ENCODE measurements around the gene FKBP4. TPM values are rescaled to one million over a fixed set of nuclear protein-coding genes. Genes with fewer than 3 reads are reported as not detected.

FKBP4 gene
- total RNA-seq, 4 donors from 2014 or later: 27.7 to 42.4 (median 33.7) TPM

DNA sequence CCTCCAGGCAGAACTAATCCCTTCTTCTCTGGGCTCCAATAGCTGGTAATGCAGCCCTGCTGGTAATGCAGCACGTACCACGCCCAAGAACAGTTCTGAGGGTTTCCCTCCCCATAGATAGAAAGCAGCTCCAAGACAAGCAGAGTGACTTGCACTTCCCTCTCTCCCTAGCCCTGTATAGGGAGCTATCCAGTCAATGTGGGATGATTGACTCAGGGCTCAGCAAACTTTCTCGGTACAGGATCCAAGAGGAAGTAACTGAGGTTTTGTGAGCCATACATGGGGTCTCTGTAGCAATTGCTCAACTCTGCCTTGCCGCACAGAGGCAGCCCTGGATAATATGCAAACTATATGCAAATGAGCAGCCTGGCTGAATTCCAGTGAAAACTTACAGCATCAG is 15.5 kb upstream of the FKBP4 start:
- H3K36me3 ChIP-seq: no peaks in the 10 kb centered on the region
- H3K27ac ChIP-seq: no peak overlapping the region
- no peak for TF ChIP-seq POLR2A (IDR thresholded peaks at IDR 0.05)
- TF ChIP-seq, protein P1, sequence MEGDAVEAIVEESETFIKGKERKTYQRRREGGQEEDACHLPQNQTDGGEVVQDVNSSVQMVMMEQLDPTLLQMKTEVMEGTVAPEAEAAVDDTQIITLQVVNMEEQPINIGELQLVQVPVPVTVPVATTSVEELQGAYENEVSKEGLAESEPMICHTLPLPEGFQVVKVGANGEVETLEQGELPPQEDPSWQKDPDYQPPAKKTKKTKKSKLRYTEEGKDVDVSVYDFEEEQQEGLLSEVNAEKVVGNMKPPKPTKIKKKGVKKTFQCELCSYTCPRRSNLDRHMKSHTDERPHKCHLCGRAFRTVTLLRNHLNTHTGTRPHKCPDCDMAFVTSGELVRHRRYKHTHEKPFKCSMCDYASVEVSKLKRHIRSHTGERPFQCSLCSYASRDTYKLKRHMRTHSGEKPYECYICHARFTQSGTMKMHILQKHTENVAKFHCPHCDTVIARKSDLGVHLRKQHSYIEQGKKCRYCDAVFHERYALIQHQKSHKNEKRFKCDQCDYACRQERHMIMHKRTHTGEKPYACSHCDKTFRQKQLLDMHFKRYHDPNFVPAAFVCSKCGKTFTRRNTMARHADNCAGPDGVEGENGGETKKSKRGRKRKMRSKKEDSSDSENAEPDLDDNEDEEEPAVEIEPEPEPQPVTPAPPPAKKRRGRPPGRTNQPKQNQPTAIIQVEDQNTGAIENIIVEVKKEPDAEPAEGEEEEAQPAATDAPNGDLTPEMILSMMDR (IDR thresholded peaks at IDR 0.05): no peak
- DNase-seq: no peak
- H3K27me3 ChIP-seq: no peaks in the 10 kb centered on the region
- peaks cover 0 to 7% (median 0%) of the 10 kb centered on the region in 4 donors for H3K4me1 ChIP-seq
- no peak overlapping the region for H3K4me3 ChIP-seq
- no peaks in the 10 kb centered on the region for H3K9me3 ChIP-seq

DNA sequence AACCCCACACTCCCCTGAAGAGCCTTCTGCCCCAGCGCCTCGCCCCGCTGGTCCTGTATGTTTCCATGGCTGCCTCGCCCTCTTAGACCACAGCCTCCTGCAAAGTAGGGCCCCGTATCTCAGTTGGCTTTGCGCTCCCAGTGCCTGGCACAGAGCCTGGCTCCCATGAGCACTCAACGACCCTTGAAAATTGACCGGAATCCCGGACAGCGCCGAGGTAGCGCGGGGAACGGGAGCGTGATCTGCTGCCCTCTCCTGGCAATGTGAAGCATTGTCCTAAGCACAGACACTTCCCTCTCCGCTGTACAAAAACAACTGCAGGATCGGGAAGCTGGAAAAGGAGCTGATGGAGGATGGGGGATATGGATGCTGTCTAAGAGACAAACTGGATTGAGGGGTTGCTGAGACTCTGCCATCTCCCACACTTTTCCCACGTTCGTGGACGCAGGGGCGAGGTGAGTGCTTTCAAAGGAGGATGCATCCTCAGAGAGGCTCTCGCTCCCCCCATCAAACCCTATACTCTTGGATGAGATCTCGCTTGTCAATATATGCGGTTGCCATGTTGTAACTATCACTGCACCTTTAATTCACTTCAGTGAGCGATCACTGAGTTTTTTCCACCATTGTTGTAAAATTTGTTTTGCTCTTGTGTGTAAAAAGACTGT is 10.7 kb upstream of the FKBP4 start:
- no peak overlapping the region for H3K27ac ChIP-seq
- H3K4me3 ChIP-seq: peak overlapping the region in 2 of 4 donors; percentile 20 to 30
- no peak for TF ChIP-seq POLR2A (IDR thresholded peaks at IDR 0.05)
- TF ChIP-seq, protein P1 (IDR thresholded peaks at IDR 0.05): peak; percentile 29 to 92 (median 80)

DNA sequence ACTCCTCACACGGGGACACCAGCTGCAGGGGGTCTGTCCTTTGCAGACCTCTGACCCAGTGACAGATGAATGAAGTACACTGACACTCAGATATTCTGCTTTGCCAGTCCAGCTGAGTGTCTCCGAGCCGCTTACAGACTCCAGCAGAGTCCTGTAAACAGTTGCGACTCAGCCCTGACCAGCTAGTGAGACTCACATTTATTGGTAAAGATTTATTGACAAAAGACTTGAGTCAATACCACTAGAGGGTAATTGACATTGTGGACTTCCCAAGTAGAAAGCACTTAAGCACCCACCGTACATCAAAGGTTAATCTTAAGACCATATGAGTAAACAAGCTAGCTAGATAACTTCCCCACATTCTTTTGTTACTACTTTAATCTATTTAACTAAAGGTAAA is 9.8 kb upstream of the FKBP4 start:
- no peaks in the 10 kb centered on the region for H3K9me3 ChIP-seq
- DNase-seq: no peak
- no peaks in the 10 kb centered on the region for H3K36me3 ChIP-seq
- peaks cover 0 to 8% (median 0%) of the 10 kb centered on the region in 4 donors for H3K4me1 ChIP-seq
- no peak overlapping the region for H3K4me3 ChIP-seq
- TF ChIP-seq, protein P1 (IDR thresholded peaks at IDR 0.05): no peak
- no peak for TF ChIP-seq POLR2A (IDR thresholded peaks at IDR 0.05)
- no peaks in the 10 kb centered on the region for H3K27me3 ChIP-seq
- H3K27ac ChIP-seq: no peak overlapping the region

More for the DNA sequence above, 10.7 kb upstream of the FKBP4 start:
- H3K4me1 ChIP-seq: peaks cover 0 to 8% (median 0%) of the 10 kb centered on the region in 4 donors
- H3K36me3 ChIP-seq: no peaks in the 10 kb centered on the region
- H3K9me3 ChIP-seq: no peaks in the 10 kb centered on the region
- DNase-seq: peak in 2 of 3 donors; percentile 67 to 75
- H3K27me3 ChIP-seq: no peaks in the 10 kb centered on the region

DNA sequence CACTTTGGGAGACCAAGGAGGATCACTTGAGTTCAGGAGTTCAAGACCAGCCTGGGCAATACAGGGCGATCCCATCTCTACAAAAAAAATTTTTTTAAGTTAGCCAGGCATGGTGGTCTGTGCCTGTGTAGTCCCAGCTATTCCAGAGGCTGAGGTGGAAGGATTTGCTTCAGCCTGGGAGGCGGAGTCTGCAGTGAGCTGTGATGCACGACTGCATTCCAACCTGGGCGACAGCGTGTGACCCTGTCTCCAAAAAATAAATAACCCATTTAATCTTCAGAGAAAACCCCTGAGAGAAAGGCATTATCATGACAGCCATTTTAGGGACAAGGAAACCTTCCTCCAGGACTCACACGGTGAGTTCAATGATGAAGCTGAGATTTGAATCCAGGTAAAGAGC is 3.7 kb upstream of the FKBP4 start:
- no peak for DNase-seq
- no peak for TF ChIP-seq POLR2A (IDR thresholded peaks at IDR 0.05)
- TF ChIP-seq, protein P1 (IDR thresholded peaks at IDR 0.05): no peak
- H3K9me3 ChIP-seq: no peaks in the 10 kb centered on the region
- no peak overlapping the region for H3K27ac ChIP-seq
- no peaks in the 10 kb centered on the region for H3K36me3 ChIP-seq
- H3K4me3 ChIP-seq: no peak overlapping the region
- peaks cover 0 to 5% (median 2%) of the 10 kb centered on the region in 4 donors for H3K4me1 ChIP-seq
- H3K27me3 ChIP-seq: no peaks in the 10 kb centered on the region

DNA sequence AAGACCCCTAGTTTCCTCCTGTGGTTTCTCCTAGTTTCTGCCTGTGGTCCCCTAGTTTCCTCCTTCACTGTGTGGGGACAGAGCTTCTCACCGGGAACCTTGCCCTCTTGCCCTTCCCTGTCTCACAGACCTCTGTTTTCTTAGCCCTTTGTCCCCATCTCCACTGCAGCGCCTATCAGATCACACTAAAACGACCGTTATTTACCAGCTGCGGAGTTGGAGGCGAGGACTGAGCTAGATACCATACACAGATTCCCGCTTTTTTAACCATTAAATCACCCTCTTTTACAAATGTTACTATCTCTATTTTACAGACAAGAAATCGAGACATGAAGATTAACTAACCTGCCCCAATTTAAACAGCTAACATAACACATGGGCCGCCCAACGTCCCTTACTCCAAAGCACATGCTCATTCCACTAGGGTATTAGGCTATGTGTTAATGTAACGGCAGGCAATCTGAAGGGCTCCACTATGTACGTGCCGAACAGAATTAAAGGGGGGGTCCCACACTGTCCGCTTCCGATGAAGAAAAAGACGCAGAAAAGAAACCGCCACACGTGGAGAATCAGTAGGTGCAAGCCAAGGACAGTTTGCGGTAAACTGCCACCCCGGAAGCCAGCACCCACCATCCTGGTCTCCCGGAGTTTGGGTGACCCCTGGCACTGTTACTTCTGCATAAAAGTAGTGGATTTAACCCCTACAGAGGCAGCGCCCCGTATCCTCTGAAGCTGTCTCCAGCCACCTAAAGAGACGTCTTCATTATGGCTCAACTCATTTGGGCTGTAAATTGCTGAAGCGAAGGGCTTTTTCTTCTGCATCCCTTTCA is 1.9 kb upstream of the FKBP4 start:
- peaks cover 0 to 4% (median 0%) of the 10 kb centered on the region in 3 donors for H3K36me3 ChIP-seq
- H3K9me3 ChIP-seq: no peaks in the 10 kb centered on the region
- H3K27ac ChIP-seq: no peak overlapping the region
- no peak for TF ChIP-seq POLR2A (IDR thresholded peaks at IDR 0.05)
- TF ChIP-seq, protein P1 (IDR thresholded peaks at IDR 0.05): no peak
- no peak overlapping the region for H3K4me3 ChIP-seq
- H3K4me1 ChIP-seq: peaks cover 4 to 18% (median 8%) of the 10 kb centered on the region in 4 donors
- no peak for DNase-seq
- no peaks in the 10 kb centered on the region for H3K27me3 ChIP-seq
